HG02588 (cell line): ENCODE measurements around the gene REC114.
"Not testable (repeated sequence)": the region's sequence is repeated elsewhere in the genome, so short reads cannot be mapped to it uniquely, and the experiment has no call there.

Experiments
- ATAC-seq: cut with Tn5 transposase; IDR thresholded peaks from one replicate; pipeline ENCODE4 v1.9.1; 2021; ENCODE audit warnings: mild to moderate bottlenecking, moderate library complexity; ENCODE audit not compliant: unreplicated experiment

REC114 gene

GRCh38 chr15:73442968-73443367 lies at the start of gene REC114:
REC114 (plus strand) TSS chr15:73443164; CDS start chr15:73443186, 22 bp downstream.
- no peak for ATAC-seq

- no peak for ATAC-seq
These were observed 49.6 kb upstream of the REC114 start for GRCh38 chr15:73393336-73393735.

- ATAC-seq, result no peak
These were observed 48.2 kb upstream of the REC114 start for GRCh38 chr15:73394782-73395181.

GRCh38 chr15:73395671-73396070 lies 47.3 kb upstream of the REC114 start:
- no peak for ATAC-seq

GRCh38 chr15:73397461-73397860 lies 45.5 kb upstream of the REC114 start:
- ATAC-seq, result no peak

- ATAC-seq, result no peak
These were observed 44.1 kb upstream of the REC114 start for GRCh38 chr15:73398861-73399260.

- ATAC-seq, result not testable (repeated sequence)
These were observed 42.7 kb upstream of the REC114 start for GRCh38 chr15:73400222-73400621.

- no peak for ATAC-seq
These were observed 39.8 kb upstream of the REC114 start for GRCh38 chr15:73403171-73403570.

GRCh38 chr15:73414876-73415275 lies 28.1 kb upstream of the REC114 start:
- ATAC-seq, result no peak

GRCh38 chr15:73424506-73424905 lies 18.5 kb upstream of the REC114 start:
- ATAC-seq, result no peak

GRCh38 chr15:73425510-73425909 lies 17.5 kb upstream of the REC114 start:
- ATAC-seq, result no peak

- no peak for ATAC-seq
These were observed 16.5 kb upstream of the REC114 start for GRCh38 chr15:73426323-73426994.

- ATAC-seq, result not testable (repeated sequence)
These were observed 11.6 kb upstream of the REC114 start for GRCh38 chr15:73431329-73431728.

- ATAC-seq, result no peak
These were observed 9.1 kb upstream of the REC114 start for GRCh38 chr15:73433873-73434272.

GRCh38 chr15:73436613-73437012 lies 6.4 kb upstream of the REC114 start:
- ATAC-seq, result no peak

GRCh38 chr15:73437543-73438109 lies 5.3 kb upstream of the REC114 start:
- ATAC-seq, result no peak

GRCh38 chr15:73438651-73439050 lies 4.3 kb upstream of the REC114 start:
- ATAC-seq, result no peak

- ATAC-seq, result no peak
These were observed 2.4 kb upstream of the REC114 start for GRCh38 chr15:73440571-73440970.

- ATAC-seq, result no peak
These were observed 543 bp upstream of the REC114 start for GRCh38 chr15:73442421-73442820.

GRCh38 chr15:73447471-73447870 lies 4.5 kb downstream of the REC114 start:
- not testable (repeated sequence) for ATAC-seq

GRCh38 chr15:73448158-73448758 lies 5.3 kb downstream of the REC114 start:
- ATAC-seq, result not testable (repeated sequence)

- not testable (repeated sequence) for ATAC-seq
These were observed 7.0 kb downstream of the REC114 start for GRCh38 chr15:73449980-73450379.
